GF-D8 (cell line): Measurements from ENCODE around the gene KPNA3.
A peak's percentile ranks its signal among the peaks of the same experiment; 100 is the strongest.
"Not testable (repeated sequence)": the region's sequence is repeated elsewhere in the genome, so short reads cannot be mapped to it uniquely, and the experiment has no call there.

ENCODE experiments used
- DNase-seq: peaks from one replicate; lab custom pipeline; 2025; lab: John Stamatoyannopoulos, UW

The KPNA3 gene

GRCh38 chr13:49746111-49746510, 46.4 kb downstream of the KPNA3 start:
- no peak for DNase-seq

GRCh38 chr13:49740870-49741269, 51.6 kb downstream of the KPNA3 start:
- DNase-seq = no peak

GRCh38 chr13:49739498-49740187, 52.8 kb downstream of the KPNA3 start:
- DNase-seq = no peak

- peak; percentile 53 for DNase-seq
Observed at GRCh38 chr13:49733181-49733951, 59.1 kb downstream of the KPNA3 start.

- no peak for DNase-seq
Observed at GRCh38 chr13:49731766-49732165, 60.7 kb downstream of the KPNA3 start.

- no peak for DNase-seq
Observed at GRCh38 chr13:49716615-49717014, 75.9 kb downstream of the KPNA3 start.

GRCh38 chr13:49714757-49715156, 77.7 kb downstream of the KPNA3 start:
- no peak for DNase-seq

- no peak for DNase-seq
Observed at GRCh38 chr13:49711218-49711863, 81.1 kb downstream of the KPNA3 start.

- DNase-seq = not testable (repeated sequence)
Observed at GRCh38 chr13:49704264-49704663, 88.2 kb downstream of the KPNA3 start.

- no peak for DNase-seq
Observed at GRCh38 chr13:49701491-49701890, 91.0 kb downstream of the KPNA3 start.

- no peak for DNase-seq
Observed at GRCh38 chr13:49697468-49697867, 95.0 kb downstream of the KPNA3 start.

- no peak for DNase-seq
Observed at GRCh38 chr13:49694446-49694845, 98.0 kb downstream of the KPNA3 start.

GRCh38 chr13:49693877-49694276, 98.6 kb downstream of the KPNA3 start:
- DNase-seq = no peak

GRCh38 chr13:49693191-49693733, 99.2 kb downstream of the KPNA3 start:
- DNase-seq = no peak

GRCh38 chr13:49690995-49691784, 101.3 kb downstream of the KPNA3 start, which contains the start of gene EBPL:
EBPL (minus strand) TSS chr13:49691486; CDS start chr13:49691424, 62 bp downstream.
- peak; percentile 75 for DNase-seq

- DNase-seq = no peak
Observed at GRCh38 chr13:49690133-49690994, 102.1 kb downstream of the KPNA3 start.

GRCh38 chr13:49683489-49683888, 109.0 kb downstream of the KPNA3 start:
- no peak for DNase-seq

- no peak for DNase-seq
Observed at GRCh38 chr13:49681842-49682435, 110.5 kb downstream of the KPNA3 start.

GRCh38 chr13:49679246-49679645, 113.2 kb downstream of the KPNA3 start:
- no peak for DNase-seq

GRCh38 chr13:49678191-49678914, 114.1 kb downstream of the KPNA3 start:
- DNase-seq = no peak
